Hepatocyte (in vitro differentiated cells): ENCODE measurements around the gene PRKG1. TPM values are rescaled to one million over a fixed set of nuclear protein-coding genes. Genes with fewer than 3 reads are reported as not detected.

Experiments
- DNase-seq: peaks from one replicate; pipeline ENCODE4 v3.0.0-alpha.2; 2016; ENCODE audit warnings: low spot score
- H2AFZ ChIP-seq: fragments of 200-600 bp; sonication (generic); 2 replicates; pipeline ENCODE4 v1.6.0; 2016; ENCODE audit warnings: antibody characterized with exemption, mild to moderate bottlenecking
- H3K27ac ChIP-seq: fragments of 200-600 bp; sonication (generic); 2 replicates; pipeline ENCODE4 v1.5.1; 2016; ENCODE audit warnings: mild to moderate bottlenecking
- H3K27me3 ChIP-seq: fragments of 200-600 bp; sonication (generic); 2 replicates; pipeline ENCODE4 v1.6.1; 2016
- H3K36me3 ChIP-seq: fragments of 200-600 bp; sonication (generic); replicated peaks from 2 replicates; pipeline ENCODE4 v1.5.1; 2016; ENCODE audit warnings: low read depth; ENCODE audit not compliant: insufficient read depth
- H3K4me1 ChIP-seq: fragments of 200-600 bp; sonication (generic); 2 replicates; pipeline ENCODE4 v1.5.1; 2016; ENCODE audit warnings: mild to moderate bottlenecking, moderate library complexity; ENCODE audit not compliant: insufficient read depth
- H3K4me2 ChIP-seq: fragments of 200-600 bp; sonication (generic); 2 replicates; pipeline ENCODE4 v1.6.0; 2016
- H3K4me3 ChIP-seq: fragments of 200-600 bp; sonication (generic); 2 replicates; pipeline ENCODE4 v1.5.1; 2016; ENCODE audit warnings: mild to moderate bottlenecking
- H3K79me2 ChIP-seq: fragments of 200-600 bp; sonication (generic); 2 replicates; pipeline ENCODE4 v1.6.0; 2017; ENCODE audit warnings: mild to moderate bottlenecking
- H3K9me2 ChIP-seq: fragments of 200-600 bp; sonication (generic); replicated peaks from 2 replicates; pipeline ENCODE4 v1.6.0; 2017; ENCODE audit warnings: mild to moderate bottlenecking; ENCODE audit not compliant: insufficient read depth
- H3K9me3 ChIP-seq: fragments of 200-600 bp; sonication (generic); 2 replicates; pipeline ENCODE4 v1.5.1; 2016; ENCODE audit warnings: low read depth, mild to moderate bottlenecking
- H4K20me1 ChIP-seq: fragments of 200-600 bp; sonication (generic); 2 replicates; pipeline ENCODE4 v1.6.0; 2016; ENCODE audit warnings: mild to moderate bottlenecking; ENCODE audit not compliant: insufficient read depth, poor library complexity, severe bottlenecking
- CTCF ChIP-seq: fragments of 200-600 bp; sonication (generic); IDR thresholded peaks from 2 replicates; pipeline ENCODE4 v1.5.1; 2016; ENCODE audit warnings: antibody characterized with exemption, mild to moderate bottlenecking; ENCODE audit not compliant: poor library complexity
- EZH2 ChIP-seq: fragments of 200-600 bp; sonication (generic); IDR thresholded peaks from 2 replicates; pipeline ENCODE4 v1.6.1; 2016; ENCODE audit warnings: antibody characterized with exemption, mild to moderate bottlenecking, borderline replicate concordance
- EZH2phosphoT487 ChIP-seq: fragments of 200-600 bp; sonication (generic); IDR thresholded peaks from one replicate; pipeline ENCODE4 v1.6.1; 2018; ENCODE audit warnings: antibody characterized with exemption, mild to moderate bottlenecking, low read depth, moderate library complexity; ENCODE audit not compliant: unreplicated experiment, severe bottlenecking
- WGBS: methylation state at CpG from one replicate; pipeline ENCODE4 v1.1.6; 2016; ENCODE audit warnings: low lambda C conversion rate; ENCODE audit errors: missing lambda C conversion rate; 5-methylcytosine and 5-hydroxymethylcytosine counted together
- polyA plus RNA-seq: library from polyadenylated mRNA; unstranded; fragments of >200 nt; fragmentation: Nextera tagmentation; extraction: Ambion mirVana; gene quantifications from 2 replicates; pipeline ENCODE4 v1.2.1, GENCODE V29; 2016
- total RNA-seq: library from RNA; depleted of rRNA; stranded (reverse); fragments of >200 nt; gene quantifications from 2 replicates; pipeline ENCODE4 v1.2.3, GENCODE V29; 2014

Gene PRKG1
- total and polyA plus RNA-seq, 2 experiments from 2014 or later = 4.0 to 8.1 TPM

GRCh38 chr10:51542853-51543252 lies 468.6 kb downstream of the PRKG1 start:
- no peak for DNase-seq
- no peaks in the 10 kb centered on the region for H3K4me1 ChIP-seq
- H4K20me1 ChIP-seq = peaks cover 3% of the 10 kb centered on the region
- no peaks in the 10 kb centered on the region for H3K79me2 ChIP-seq
- H3K9me2 ChIP-seq = no peaks in the 10 kb centered on the region
- no peaks in the 10 kb centered on the region for H3K27me3 ChIP-seq
- WGBS = 78% methylated on average over 5 of the region's 5 CpGs
- no peak for TF ChIP-seq EZH2
- TF ChIP-seq CTCF = no peak
- no peak for TF ChIP-seq EZH2phosphoT487
- H3K27ac ChIP-seq = no peak overlapping the region
- no peak overlapping the region for H2AFZ ChIP-seq
- no peaks in the 10 kb centered on the region for H3K9me3 ChIP-seq
- no peaks in the 10 kb centered on the region for H3K36me3 ChIP-seq
- no peak overlapping the region for H3K4me3 ChIP-seq
- H3K4me2 ChIP-seq = no peak overlapping the region

- Histone ChIP-seq H3K79me2 (no peaks in the 10 kb centered on the region), H3K9me2 (no peaks in the 10 kb centered on the region), H3K9me3 (no peaks in the 10 kb centered on the region), H3K27ac (no peak overlapping the region), H3K4me1 (no peaks in the 10 kb centered on the region), H3K27me3 (no peaks in the 10 kb centered on the region), H3K4me3 (no peak overlapping the region), H4K20me1 (peaks cover 3% of the 10 kb centered on the region), H3K36me3 (no peaks in the 10 kb centered on the region), H2AFZ (no peak overlapping the region), H3K4me2 (no peak overlapping the region)
- TF ChIP-seq EZH2 (no peak), CTCF (no peak), EZH2phosphoT487 (no peak)
- WGBS = 85% methylated on average over 1 of the region's 1 CpG
- no peak for DNase-seq
These were observed 470.6 kb downstream of the PRKG1 start for GRCh38 chr10:51544933-51545332.

- 52% methylated on average over 2 of the region's 2 CpGs for WGBS
- no peaks in the 10 kb centered on the region for H3K4me1 ChIP-seq
- peaks cover 3% of the 10 kb centered on the region for H4K20me1 ChIP-seq
- no peak for TF ChIP-seq CTCF
- TF ChIP-seq EZH2phosphoT487 = no peak
- no peak for TF ChIP-seq EZH2
- no peaks in the 10 kb centered on the region for H3K36me3 ChIP-seq
- no peak overlapping the region for H2AFZ ChIP-seq
- no peaks in the 10 kb centered on the region for H3K9me2 ChIP-seq
- no peaks in the 10 kb centered on the region for H3K27me3 ChIP-seq
- no peak overlapping the region for H3K4me3 ChIP-seq
- no peaks in the 10 kb centered on the region for H3K79me2 ChIP-seq
- H3K27ac ChIP-seq = no peak overlapping the region
- DNase-seq = no peak
- no peak overlapping the region for H3K4me2 ChIP-seq
- H3K9me3 ChIP-seq = no peaks in the 10 kb centered on the region
These were observed 473.7 kb downstream of the PRKG1 start for GRCh38 chr10:51547941-51548340.

GRCh38 chr10:51552879-51553278 lies 478.6 kb downstream of the PRKG1 start:
- Histone ChIP-seq H3K4me2 (no peak overlapping the region), H3K27ac (no peak overlapping the region), H3K4me3 (no peak overlapping the region), H3K27me3 (no peaks in the 10 kb centered on the region), H3K79me2 (no peaks in the 10 kb centered on the region), H4K20me1 (no peaks in the 10 kb centered on the region), H3K9me3 (no peaks in the 10 kb centered on the region), H2AFZ (no peak overlapping the region), H3K36me3 (no peaks in the 10 kb centered on the region), H3K9me2 (no peaks in the 10 kb centered on the region), H3K4me1 (no peaks in the 10 kb centered on the region)
- no peak for DNase-seq
- no peak for TF ChIP-seq EZH2
- TF ChIP-seq EZH2phosphoT487 = no peak
- no peak for TF ChIP-seq CTCF
